Muscle layer of colon (tissue), 2 donors: Measurements from ENCODE around the gene TMEM41A.
"Not testable (repeated sequence)": the region's sequence is repeated elsewhere in the genome, so short reads cannot be mapped to it uniquely, and the experiment has no call there.

Experiments used
- H3K27ac ChIP-seq: one replicate; pipeline ENCODE4 v1.7.0; 2013; ENCODE audit warnings: low read depth, mild to moderate bottlenecking, low read length, moderate library complexity
- H3K27me3 ChIP-seq, 2 donors: one replicate each; pipeline ENCODE4 v1.7.0; 2013; ENCODE audit warnings: low read length in 2 of 2, mild to moderate bottlenecking in 2 of 2; ENCODE audit not compliant: insufficient read depth in 2 of 2, control insufficient read depth in 1 of 2
- H3K36me3 ChIP-seq: one replicate; pipeline ENCODE4 v1.7.0; 2013; ENCODE audit warnings: mild to moderate bottlenecking, low read length; ENCODE audit not compliant: insufficient read depth
- H3K4me1 ChIP-seq: one replicate; pipeline ENCODE4 v1.7.0; 2013; ENCODE audit warnings: mild to moderate bottlenecking, low read length; ENCODE audit not compliant: insufficient read depth
- H3K4me3 ChIP-seq, 2 donors: one replicate each; pipeline ENCODE4 v1.7.0; 2013; ENCODE audit warnings: low read length in 2 of 2, low read depth in 1 of 2, mild to moderate bottlenecking in 1 of 2, moderate library complexity in 1 of 2
- H3K9ac ChIP-seq: one replicate; pipeline ENCODE4 v1.7.0; 2013; ENCODE audit warnings: low read length
- H3K9me3 ChIP-seq: one replicate; pipeline ENCODE4 v1.7.0; 2013; ENCODE audit warnings: mild to moderate bottlenecking, low read length
- donor health status: abdominal sarcoma.
- donor health status: Adenocarcinoma of cecum.

TMEM41A gene

GRCh38 chr3:185451432-185451831 is 47.4 kb downstream of the TMEM41A start:
- H3K27ac ChIP-seq, H3K9ac ChIP-seq, H3K27me3 ChIP-seq, H3K4me3 ChIP-seq, H3K4me1 ChIP-seq, H3K9me3 ChIP-seq, H3K36me3 ChIP-seq: not testable (repeated sequence)

DNA sequence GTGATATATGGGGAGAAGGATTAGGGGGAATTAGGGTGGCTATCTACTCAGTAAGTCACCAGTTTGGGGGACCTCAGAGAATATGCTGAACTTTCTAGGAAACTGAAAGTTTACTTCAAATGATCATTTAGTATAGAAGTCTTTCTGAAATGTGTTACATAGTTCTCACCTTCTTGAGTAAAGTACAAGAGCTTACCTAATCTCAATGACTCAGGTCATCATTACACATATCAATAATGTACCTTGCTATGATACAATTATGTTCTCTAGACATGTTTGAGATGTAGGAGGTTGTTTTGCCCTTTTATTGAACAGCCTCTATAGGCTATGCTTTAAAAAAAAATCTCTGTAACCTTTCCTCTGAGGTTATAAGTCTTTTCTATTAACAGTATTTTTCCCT is 50.7 kb downstream of the TMEM41A start:
- no peak overlapping the region for H3K4me3 ChIP-seq
- no peak overlapping the region for H3K9ac ChIP-seq
- H3K4me1 ChIP-seq: no peaks in the 10 kb centered on the region
- H3K27me3 ChIP-seq: no peaks in the 10 kb centered on the region
- H3K27ac ChIP-seq: no peak overlapping the region
- peaks cover 9% of the 10 kb centered on the region for H3K36me3 ChIP-seq
- H3K9me3 ChIP-seq: no peaks in the 10 kb centered on the region

DNA sequence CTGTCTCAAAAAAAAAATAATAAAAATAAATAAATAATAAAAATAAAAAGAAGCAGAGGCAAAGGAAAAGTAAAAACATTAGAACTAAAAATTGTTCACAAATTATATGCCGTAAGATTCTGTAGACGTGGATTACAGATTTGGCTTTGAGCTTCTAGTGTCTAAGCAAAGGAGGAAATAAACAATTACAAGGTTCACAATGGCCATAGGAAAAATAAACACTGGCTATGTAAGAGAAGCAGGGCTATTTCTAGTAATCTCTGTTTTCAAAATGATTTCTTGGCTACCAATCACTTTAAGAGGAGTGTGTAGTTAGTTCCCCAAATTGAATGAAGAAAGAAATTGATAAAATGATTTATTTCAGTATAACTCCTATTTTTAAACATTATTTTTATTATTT is 54.5 kb downstream of the TMEM41A start:
- no peak overlapping the region for H3K4me3 ChIP-seq
- no peaks in the 10 kb centered on the region for H3K9me3 ChIP-seq
- H3K27ac ChIP-seq: no peak overlapping the region
- no peaks in the 10 kb centered on the region for H3K36me3 ChIP-seq
- H3K9ac ChIP-seq: no peak overlapping the region
- H3K27me3 ChIP-seq: no peaks in the 10 kb centered on the region
- no peaks in the 10 kb centered on the region for H3K4me1 ChIP-seq

DNA sequence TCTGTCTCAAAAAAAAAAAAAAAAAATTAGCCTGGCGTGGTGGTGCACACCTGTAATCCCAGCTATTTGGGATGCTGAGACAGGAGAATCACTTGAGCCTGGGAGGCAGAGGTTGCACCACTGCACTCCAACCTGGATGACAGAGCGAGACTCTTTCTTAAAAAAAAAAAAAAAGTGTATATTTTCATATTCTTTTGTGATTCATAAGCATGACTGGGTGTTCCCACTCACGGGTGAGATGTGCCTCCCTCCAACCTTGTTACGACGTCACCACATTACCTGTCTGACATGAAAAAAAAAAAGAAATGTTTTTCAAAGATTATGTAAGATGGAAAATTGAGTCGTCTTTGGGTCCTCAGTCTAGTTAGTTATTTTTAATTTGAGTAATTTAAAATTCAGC is 56.8 kb downstream of the TMEM41A start:
- H3K9me3 ChIP-seq: no peaks in the 10 kb centered on the region
- no peaks in the 10 kb centered on the region for H3K36me3 ChIP-seq
- H3K9ac ChIP-seq: no peak overlapping the region
- no peak overlapping the region for H3K27ac ChIP-seq
- no peaks in the 10 kb centered on the region for H3K4me1 ChIP-seq
- no peaks in the 10 kb centered on the region for H3K27me3 ChIP-seq
- H3K4me3 ChIP-seq: no peak overlapping the region

- Histone ChIP-seq H3K4me1 (no peaks in the 10 kb centered on the region), H3K27ac (no peak overlapping the region), H3K36me3 (no peaks in the 10 kb centered on the region), H3K9me3 (no peaks in the 10 kb centered on the region), H3K4me3 (no peak overlapping the region), H3K27me3 (no peaks in the 10 kb centered on the region), H3K9ac (no peak overlapping the region)
These were observed 58.9 kb downstream of the TMEM41A start for GRCh38 chr3:185439745-185440466.
